NOMO-1 (cell line): ENCODE measurements around the gene CSNK1G2.

ENCODE experiments used
- DNase-seq, 2 experiments: peaks; one replicate each; lab custom pipeline; 2025; ENCODE audit not compliant: unreplicated experiment in 2 of 2; lab: John Stamatoyannopoulos, UW

CSNK1G2 gene

DNA sequence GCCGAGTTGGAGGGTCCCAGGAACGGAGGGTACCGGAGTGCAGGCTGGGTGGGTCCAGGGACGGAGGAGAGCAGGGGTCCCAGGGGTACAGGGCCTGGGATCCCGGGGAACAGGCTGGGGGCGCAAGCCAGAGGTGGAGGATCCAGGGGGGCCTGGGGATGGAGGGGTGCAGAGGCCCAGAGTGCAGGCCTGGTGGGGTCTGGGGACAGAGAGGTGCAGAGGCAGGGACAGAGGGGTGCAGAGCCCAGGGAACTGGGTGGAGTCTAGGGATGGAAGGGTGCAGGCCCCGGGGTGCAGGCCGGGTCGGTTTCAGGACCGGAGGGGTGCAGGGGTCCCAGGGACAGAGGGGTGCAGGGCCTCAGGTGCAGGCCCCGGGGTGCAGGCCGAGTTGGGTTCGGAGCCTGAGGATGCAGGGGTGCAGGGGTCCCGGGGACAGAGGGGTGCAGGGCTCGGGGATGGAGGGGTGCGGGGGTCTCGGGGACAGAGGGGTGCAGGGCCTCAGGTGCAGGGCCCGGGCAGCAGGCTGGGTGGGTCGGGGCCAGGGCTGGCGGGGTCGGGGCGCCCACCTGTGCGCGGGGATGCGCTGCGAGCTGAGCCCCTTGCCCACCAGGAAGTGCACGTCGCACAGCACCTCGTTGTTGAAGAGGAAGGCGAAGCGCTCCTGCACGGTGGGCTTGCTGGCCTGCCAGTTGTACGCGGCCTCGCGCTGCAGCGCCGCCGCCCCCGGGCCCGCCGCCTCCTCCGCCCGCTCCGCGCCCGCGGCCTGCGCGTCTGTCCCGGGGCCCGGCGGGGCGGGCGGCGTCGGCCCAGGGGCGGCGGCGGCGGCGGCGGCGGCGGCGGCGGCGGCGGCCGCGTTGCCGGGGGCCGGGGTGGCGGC lies 74.0 kb downstream of the CSNK1G2 start:
- DNase-seq, result peak in 1 of 2 experiments; percentile 22

DNA sequence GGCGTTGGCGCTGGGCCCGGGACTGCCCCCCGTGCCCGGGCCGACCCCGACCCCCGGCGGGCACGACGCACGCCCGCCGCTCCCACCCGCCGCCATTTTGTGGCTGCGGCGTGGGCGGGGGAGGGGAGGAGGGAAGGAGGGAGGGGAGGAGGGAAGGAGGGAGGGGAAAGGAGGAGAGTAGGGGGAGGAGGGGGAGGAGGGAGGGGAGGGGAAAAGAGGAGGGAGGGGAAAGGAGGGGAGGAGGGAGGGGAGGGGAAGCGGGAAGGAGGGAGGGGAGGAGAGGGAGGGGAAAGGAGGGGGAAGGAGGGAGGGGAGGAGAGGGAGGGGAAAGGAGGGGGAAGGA lies 74.6 kb downstream of the CSNK1G2 start, which contains the start of gene BTBD2:
TSS of gene BTBD2 (minus strand) at position 107 of the 343 bp plus-strand sequence. CDS start at position 96, 11 bp downstream.
- peak; percentile 12 to 46 for DNase-seq

DNA sequence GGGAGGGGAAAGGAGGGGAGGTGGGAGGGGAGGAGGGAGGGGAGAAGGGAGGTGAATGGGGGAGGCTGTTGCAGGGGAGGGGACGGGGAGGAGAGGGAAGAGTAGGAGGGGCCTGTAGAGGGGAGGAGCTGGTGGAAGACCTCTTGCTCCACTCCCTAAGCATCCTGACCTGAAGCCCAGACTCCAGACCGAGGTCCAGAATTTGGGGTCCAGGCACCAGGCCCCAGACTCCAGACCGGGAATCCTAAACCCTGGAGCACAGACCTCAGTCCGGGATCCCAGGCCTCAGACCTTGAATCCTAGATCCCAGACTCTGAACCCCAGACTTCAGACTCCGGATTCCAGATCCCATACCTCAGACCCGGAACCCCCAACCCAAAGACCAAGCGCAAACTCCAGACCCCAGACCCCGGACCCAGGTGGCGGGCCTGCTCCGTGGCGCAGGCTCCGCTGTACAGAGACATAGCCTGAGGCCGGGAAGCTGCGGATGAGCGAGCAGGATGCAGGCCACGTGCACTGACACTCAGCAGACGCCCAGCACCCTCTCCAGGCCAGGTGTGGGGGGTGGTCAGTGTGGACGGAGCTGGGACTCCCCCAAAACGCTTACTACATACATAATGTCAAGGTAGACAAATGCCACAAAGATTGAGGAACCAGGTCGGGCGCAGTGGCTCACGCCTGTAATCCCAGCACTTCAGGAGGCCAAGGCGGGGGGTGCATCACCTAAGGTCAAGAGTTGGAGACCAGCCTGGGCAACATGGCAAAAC lies 75.3 kb downstream of the CSNK1G2 start:
- peak; percentile 55 to 65 for DNase-seq

DNA sequence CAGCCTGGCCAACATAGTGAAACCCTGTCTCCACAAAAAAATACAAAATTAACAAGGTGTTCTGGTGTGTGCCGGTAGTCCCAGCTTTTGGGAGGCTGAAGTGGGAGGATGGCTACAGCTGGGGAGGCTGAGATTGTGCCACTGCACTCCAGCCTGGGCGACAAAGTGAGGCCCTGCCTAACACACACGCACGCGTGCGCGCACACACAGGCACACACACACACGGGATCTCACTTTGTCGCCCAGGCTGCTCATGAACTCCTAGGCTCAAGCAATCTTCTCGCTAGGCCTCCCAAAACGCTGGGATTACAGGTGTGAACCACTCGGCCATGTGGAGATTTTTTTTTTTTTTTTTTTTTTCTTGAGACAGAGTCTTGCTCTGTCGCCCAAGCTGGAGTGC lies 77.8 kb downstream of the CSNK1G2 start:
- DNase-seq, result no peak

DNA sequence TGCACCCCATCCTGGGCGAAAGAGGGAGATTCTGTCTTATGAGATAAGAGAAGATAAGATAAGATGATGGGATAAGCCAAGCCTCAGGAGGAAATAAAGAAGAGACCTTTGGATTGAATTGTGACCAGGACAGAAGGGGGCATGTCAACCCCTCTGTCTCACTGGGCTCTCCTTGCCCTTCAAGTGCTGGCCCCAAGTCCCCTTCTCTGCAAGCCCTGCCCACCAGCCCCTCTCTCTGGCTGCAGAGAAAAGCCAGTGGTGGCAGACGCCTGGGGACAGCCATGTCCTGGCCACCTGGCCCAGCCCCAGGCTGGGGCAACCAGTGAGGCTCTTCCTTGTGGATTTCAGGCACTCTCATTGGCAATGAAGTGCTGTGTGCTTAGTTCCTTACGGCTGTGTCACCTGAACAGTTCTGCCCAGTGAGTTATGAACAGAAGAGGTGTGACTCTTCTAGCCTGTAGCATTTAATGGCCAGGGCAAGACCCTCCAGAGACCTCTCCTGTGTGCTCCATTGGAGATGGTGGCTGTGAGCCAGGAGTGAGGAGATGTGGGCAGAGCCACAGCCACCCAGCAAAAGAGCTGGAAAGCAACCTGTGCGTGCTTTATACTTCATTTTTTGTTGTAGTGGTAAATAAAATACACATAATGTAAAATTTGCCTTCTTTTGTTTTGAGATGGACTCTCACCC lies 80.6 kb downstream of the CSNK1G2 start:
- no peak for DNase-seq

DNA sequence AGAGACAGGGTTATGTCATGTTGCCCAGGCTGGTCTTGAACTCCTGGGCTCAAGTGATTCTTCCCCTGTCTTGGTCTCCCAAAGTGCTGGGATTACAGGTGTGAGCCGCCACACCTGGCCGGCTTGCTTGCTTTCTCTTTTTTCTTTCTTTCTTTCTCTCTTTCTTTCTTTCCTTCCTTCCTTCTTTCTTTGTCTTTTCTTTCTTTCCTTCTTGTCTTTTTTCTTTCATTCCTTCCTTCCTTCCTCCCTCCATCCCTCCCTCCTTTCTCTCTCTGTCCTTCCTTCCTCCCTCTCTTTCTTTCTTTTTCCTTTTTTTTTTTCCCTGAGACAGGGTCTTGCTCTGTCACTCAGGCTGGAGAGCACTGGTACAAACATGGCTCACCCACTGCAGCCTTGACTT lies 81.3 kb downstream of the CSNK1G2 start:
- no peak for DNase-seq

DNA sequence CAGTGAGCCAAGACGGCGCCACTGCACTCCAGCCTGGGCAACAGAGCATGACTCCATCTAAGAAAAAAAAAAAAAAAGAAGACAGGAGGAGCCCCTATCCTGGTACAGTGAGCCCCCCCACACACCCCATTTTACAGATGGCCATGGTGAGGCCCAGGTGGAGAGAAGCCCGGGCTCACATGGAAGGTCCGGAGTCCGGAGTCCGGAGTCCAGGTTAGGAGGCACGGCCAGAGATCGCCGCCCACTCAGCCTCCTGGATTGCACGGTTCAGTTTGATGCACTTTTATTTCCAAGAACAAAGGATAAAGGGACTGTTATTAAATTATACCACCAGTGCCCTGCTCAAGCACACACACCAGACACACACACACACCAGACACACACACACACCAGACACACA lies 85.8 kb downstream of the CSNK1G2 start:
- no peak for DNase-seq

DNA sequence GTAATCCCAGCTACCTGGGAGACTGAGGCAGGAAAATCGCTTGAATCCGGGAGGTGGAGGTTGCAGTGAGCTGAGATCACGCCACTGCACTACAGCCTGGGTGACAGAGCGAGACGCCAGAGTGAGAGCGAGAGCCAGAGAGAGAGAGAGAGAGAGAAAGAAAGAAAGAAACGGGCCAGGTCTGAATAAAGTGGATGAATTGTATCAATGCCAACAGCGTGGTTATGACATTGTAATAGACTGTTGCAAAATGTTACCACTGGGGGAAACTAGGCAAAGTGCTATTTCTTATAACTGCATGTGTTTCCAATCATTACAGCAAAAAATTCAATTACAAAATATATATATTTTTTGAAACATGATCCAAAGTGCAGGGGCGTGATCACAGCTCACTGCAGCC lies 86.4 kb downstream of the CSNK1G2 start:
- peak in 1 of 2 experiments; percentile 24 for DNase-seq
